Endothelial cell of umbilical vein (primary cell): ENCODE measurements around the gene CEP250. TPM values are rescaled to one million over a fixed set of nuclear protein-coding genes. Genes with fewer than 3 reads are reported as not detected.

Experiments used
- BruUV-seq: library from RNA; stranded (reverse); fragments of 400-500 nt; replicated peaks from 2 replicates; lab custom pipeline; 2021; lab: Mats Ljungman, UMichigan
- CTCF ChIA-PET: fragments of 300-600, 350-600 bp; sonication (Branson Sonifier 250); formaldehyde crosslinking; loops from one replicate; lab custom pipeline; 2021; ENCODE audit warnings: antibody characterized with exemption, inconsistent platforms; lab: Charles Lee
- POLR2A ChIA-PET: fragments of 300-600, 350-600 bp; sonication (Branson Sonifier 250); formaldehyde crosslinking; loops from one replicate; lab custom pipeline; 2021; ENCODE audit warnings: antibody characterized with exemption, inconsistent platforms; lab: Charles Lee
- DNase-seq: peaks from one replicate; pipeline ENCODE4 v3.0.0-alpha.2; 2011; ENCODE audit warnings: low read depth, low spot score
- FAIRE-seq: peaks from 2 replicates; lab custom pipeline; 2011; peaks lifted over from hg19 to GRCh38; lab: Jason Lieb, UNC
- H2AFZ ChIP-seq: 2 replicates; pipeline ENCODE4 v1.6.0; 2012; ENCODE audit warnings: low read depth, low read length, control low read depth, inconsistent platforms
- H3K27ac ChIP-seq: 2 replicates; pipeline ENCODE4 v1.5.1; 2011; ENCODE audit warnings: low read depth, mild to moderate bottlenecking, control low read depth, low read length, moderate library complexity; ENCODE audit not compliant: insufficient read depth
- H3K27me3 ChIP-seq, 2 experiments: 2 replicates each; pipeline versions ENCODE4 v1.6.0 to v1.6.1; 2011; ENCODE audit warnings: low read length in 2 of 2, mixed read lengths in 1 of 2; ENCODE audit not compliant: control insufficient read depth in 2 of 2, insufficient read depth in 2 of 2
- H3K36me3 ChIP-seq, 2 experiments: 2 replicates in 1 of 2; 3 replicates in 1 of 2; pipeline ENCODE4 v1.5.1; 2011; ENCODE audit warnings: low read length in 2 of 2, mild to moderate bottlenecking in 1 of 2, moderate library complexity in 1 of 2; ENCODE audit not compliant: control insufficient read depth in 2 of 2, insufficient read depth in 2 of 2; ENCODE audit errors: extremely low read depth in 1 of 2
- H3K4me1 ChIP-seq: 3 replicates; pipeline ENCODE4 v1.5.1; 2011; ENCODE audit warnings: mild to moderate bottlenecking, low read length; ENCODE audit not compliant: control insufficient read depth, insufficient read depth; ENCODE audit errors: extremely low read depth
- H3K4me2 ChIP-seq: 2 replicates; pipeline ENCODE4 v1.6.1; 2011; ENCODE audit warnings: low read length, control low read depth, mixed read lengths; ENCODE audit not compliant: insufficient read depth
- H3K4me3 ChIP-seq, 3 experiments: fragments of 200-600 bp in 1 of 3; sonication (generic), shearing (Covaris generic) in 1 of 3; replicated peaks in 1 of 3; 2 replicates each; pipeline ENCODE4 v1.5.1; 2011 to 2016; ENCODE audit warnings: control low read depth in 3 of 3, low read length in 3 of 3, mild to moderate bottlenecking in 2 of 3, inconsistent platforms in 1 of 3, low read depth in 1 of 3, moderate library complexity in 1 of 3; ENCODE audit not compliant: insufficient read depth in 1 of 3
- H3K79me2 ChIP-seq: 2 replicates; pipeline ENCODE4 v1.6.0; 2012; ENCODE audit warnings: low read length, inconsistent platforms; ENCODE audit not compliant: control insufficient read depth, insufficient read depth
- H3K9ac ChIP-seq: replicated peaks from 2 replicates; pipeline ENCODE3; 2011; ENCODE audit warnings: low read length, control low read depth; ENCODE audit not compliant: insufficient read depth; ENCODE audit errors: extremely low read depth
- H3K9me1 ChIP-seq: replicated peaks from 3 replicates; pipeline ENCODE4 v1.6.0; 2011; ENCODE audit warnings: mild to moderate bottlenecking, low read length; ENCODE audit not compliant: control insufficient read depth, insufficient read depth; ENCODE audit errors: extremely low read depth
- H3K9me3 ChIP-seq: replicated peaks from 2 replicates; pipeline ENCODE4 v1.5.1; 2012; ENCODE audit warnings: low read length, inconsistent platforms; ENCODE audit not compliant: control insufficient read depth, insufficient read depth
- H4K20me1 ChIP-seq: replicated peaks from 2 replicates; pipeline ENCODE3; 2011; ENCODE audit warnings: mild to moderate bottlenecking, low read length; ENCODE audit not compliant: control insufficient read depth, insufficient read depth; ENCODE audit errors: extremely low read depth
- EZH2 ChIP-seq: IDR thresholded peaks from 2 replicates; pipeline ENCODE4 v1.6.1; 2012; ENCODE audit warnings: borderline replicate concordance, low read depth, mild to moderate bottlenecking, moderate library complexity, low read length, inconsistent platforms; ENCODE audit not compliant: severe bottlenecking
- FOS ChIP-seq: IDR thresholded peaks from 2 replicates; pipeline ENCODE4 v1.6.1; 2011; ENCODE audit warnings: mild to moderate bottlenecking, low read length, moderate library complexity, borderline replicate concordance; ENCODE audit not compliant: insufficient read depth
- GATA2 ChIP-seq: IDR thresholded peaks from 2 replicates; pipeline ENCODE4 v1.7.0; 2011; ENCODE audit warnings: low read depth, mild to moderate bottlenecking, moderate library complexity, mixed read lengths, low read length; ENCODE audit not compliant: insufficient read length, insufficient read depth
- JUN ChIP-seq: IDR thresholded peaks from 2 replicates; pipeline ENCODE4 v1.6.1; 2011; ENCODE audit warnings: borderline replicate concordance, low read depth; ENCODE audit not compliant: insufficient read length, insufficient read depth
- MYC ChIP-seq: IDR thresholded peaks from one replicate; pipeline ENCODE4 v1.6.1; 2011; ENCODE audit warnings: mild to moderate bottlenecking, low read depth, low read length
- POLR2A ChIP-seq: IDR thresholded peaks from 2 replicates; pipeline ENCODE4 v1.6.1; 2012; ENCODE audit warnings: low read depth, mild to moderate bottlenecking, control low read depth, low read length
- POLR2AphosphoS5 ChIP-seq: IDR thresholded peaks from 2 replicates; pipeline ENCODE4 v1.6.1; 2012; ENCODE audit warnings: low read depth, mild to moderate bottlenecking, control low read depth, low read length, moderate library complexity; ENCODE audit not compliant: insufficient read depth
- dilution Hi-C: fragments of 300-500 bp; cut with MboI; formaldehyde crosslinking; loops from one replicate; pipeline ENCODE4 v1.15.0; 2019; ENCODE audit warnings: low sequenced_read_pairs; ENCODE audit not compliant: extremely low pct_ligation_motif_present
- intact Hi-C: fragments of 100-400 bp; cut with micrococcal nuclease; formaldehyde crosslinking; loops from one replicate; pipeline ENCODE4 v1.10.0; 2022
- polyA plus RNA-seq, 4 experiments: library from polyadenylated mRNA; depleted of rRNA in 3 of 4; stranded (reverse) in 3 of 4; unstranded in 1 of 4; fragments of >200 nt; gene quantifications; 2 replicates each; pipeline versions ENCODE4 v1.2.1 to v1.2.3, GENCODE V29; 2011 to 2012; ENCODE audit warnings: missing spikeins in 1 of 4
- total RNA-seq: library from RNA; stranded (reverse); gene quantifications from 2 replicates; pipeline ENCODE4 v1.2.3, GENCODE V29; 2021
- TF ChIP-seq, protein P1 (sequence below), 2 donors: IDR thresholded peaks; 1 replicate in 1 of 2; 2 replicates in 1 of 2; pipeline ENCODE4 v1.5.1; 2011; ENCODE audit warnings: low read length in 2 of 2, mild to moderate bottlenecking in 2 of 2, moderate library complexity in 2 of 2, control low read depth in 1 of 2, inconsistent platforms in 1 of 2, low read depth in 1 of 2; ENCODE audit not compliant: insufficient read depth in 1 of 2; ENCODE audit errors: extremely low read depth in 1 of 2
- TF ChIP-seq, protein P2 (sequence below): IDR thresholded peaks from 2 replicates; pipeline ENCODE4 v1.6.1; 2011; ENCODE audit not compliant: insufficient read depth, insufficient read length

The CEP250 gene
- total and polyA plus RNA-seq, 2 donors (not counting 3 experiments of a cell fraction or from before 2014, with no cell fraction given), result 5.3 to 58.9 TPM

DNA sequence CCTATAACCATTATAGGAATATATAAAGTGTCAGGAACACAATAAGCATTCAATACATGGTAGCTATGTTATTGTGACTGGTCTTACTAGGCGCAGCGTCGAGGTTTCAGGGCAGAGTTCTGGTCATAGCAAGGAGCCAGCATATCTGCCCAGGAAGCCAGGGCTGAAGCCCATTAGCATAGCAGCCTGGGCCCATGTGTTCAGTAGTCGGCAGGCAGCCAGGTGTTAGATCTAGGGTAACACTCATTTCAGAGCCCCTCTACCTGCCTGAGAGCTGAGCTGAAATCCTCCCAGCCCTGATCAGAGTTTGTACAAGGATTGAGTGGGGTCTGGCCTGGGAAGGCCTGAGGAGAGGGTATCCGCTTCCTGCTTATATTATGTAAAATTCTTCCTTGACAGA lies 41.9 kb downstream of the CEP250 start:
- Histone ChIP-seq H3K4me2 (no peak overlapping the region), H3K4me3 (no peak overlapping the region), H3K9me1 (no peaks in the 10 kb centered on the region), H3K79me2 (no peaks in the 10 kb centered on the region), H3K36me3 (peaks cover 14 to 36% of the 10 kb centered on the region in 2 experiments), H3K4me1 (no peaks in the 10 kb centered on the region), H3K9ac (no peak overlapping the region), H3K27ac (no peak overlapping the region), H3K9me3 (no peaks in the 10 kb centered on the region), H4K20me1 (no peaks in the 10 kb centered on the region), H2AFZ (no peak overlapping the region), H3K27me3 (no peaks in the 10 kb centered on the region)
- dilution Hi-C loops, result no loop called here
- BruUV-seq, result no TSS peak
- ChIA-PET CTCF (interaction anchor here (1.4 kb wide), 1 partner anchor 9 kb away, joined by 3 read pairs; no protein-coding TSS in a partner anchor), POLR2A (no interaction called here)
- intact Hi-C loops, result no loop called here
- FAIRE-seq, result no peak
- TF ChIP-seq POLR2A, result no peak
- no peak for TF ChIP-seq EZH2
- TF ChIP-seq MYC, result no peak
- TF ChIP-seq, protein P1, sequence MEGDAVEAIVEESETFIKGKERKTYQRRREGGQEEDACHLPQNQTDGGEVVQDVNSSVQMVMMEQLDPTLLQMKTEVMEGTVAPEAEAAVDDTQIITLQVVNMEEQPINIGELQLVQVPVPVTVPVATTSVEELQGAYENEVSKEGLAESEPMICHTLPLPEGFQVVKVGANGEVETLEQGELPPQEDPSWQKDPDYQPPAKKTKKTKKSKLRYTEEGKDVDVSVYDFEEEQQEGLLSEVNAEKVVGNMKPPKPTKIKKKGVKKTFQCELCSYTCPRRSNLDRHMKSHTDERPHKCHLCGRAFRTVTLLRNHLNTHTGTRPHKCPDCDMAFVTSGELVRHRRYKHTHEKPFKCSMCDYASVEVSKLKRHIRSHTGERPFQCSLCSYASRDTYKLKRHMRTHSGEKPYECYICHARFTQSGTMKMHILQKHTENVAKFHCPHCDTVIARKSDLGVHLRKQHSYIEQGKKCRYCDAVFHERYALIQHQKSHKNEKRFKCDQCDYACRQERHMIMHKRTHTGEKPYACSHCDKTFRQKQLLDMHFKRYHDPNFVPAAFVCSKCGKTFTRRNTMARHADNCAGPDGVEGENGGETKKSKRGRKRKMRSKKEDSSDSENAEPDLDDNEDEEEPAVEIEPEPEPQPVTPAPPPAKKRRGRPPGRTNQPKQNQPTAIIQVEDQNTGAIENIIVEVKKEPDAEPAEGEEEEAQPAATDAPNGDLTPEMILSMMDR (IDR thresholded peaks at IDR 0.05; ENCODE audit: extremely low read depth in 1 of 2, insufficient read depth in 1 of 2, low read depth in 1 of 2, low read length in 2 of 2), result no peak
- no peak for TF ChIP-seq FOS
- no peak for TF ChIP-seq GATA2
- TF ChIP-seq JUN, result no peak
- TF ChIP-seq, protein P2, sequence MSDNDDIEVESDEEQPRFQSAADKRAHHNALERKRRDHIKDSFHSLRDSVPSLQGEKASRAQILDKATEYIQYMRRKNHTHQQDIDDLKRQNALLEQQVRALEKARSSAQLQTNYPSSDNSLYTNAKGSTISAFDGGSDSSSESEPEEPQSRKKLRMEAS, result no peak
- TF ChIP-seq POLR2AphosphoS5, result no peak
- DNase-seq, result no peak
